Measurements from ENCODE around the gene MRPL16.

MRPL16 gene

DNA sequence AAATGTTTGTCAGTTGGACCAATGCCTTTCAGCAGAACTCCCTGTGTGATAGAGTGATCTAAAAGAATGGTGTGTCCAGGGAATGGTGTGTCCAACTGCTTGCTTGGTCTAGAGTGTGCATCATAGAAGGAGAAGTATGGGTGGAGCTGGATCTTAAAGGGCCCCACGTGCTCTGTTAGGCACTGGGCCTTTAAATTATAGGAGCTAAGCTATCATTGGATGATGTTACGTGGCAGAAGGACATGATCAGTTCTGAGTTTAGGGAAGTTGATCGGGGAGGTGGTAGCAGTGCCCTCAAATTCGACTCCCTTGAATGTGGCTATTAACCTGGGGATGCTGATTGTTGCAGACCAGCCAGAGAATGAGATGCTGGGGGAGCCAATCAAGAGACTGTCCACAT, 39.0 kb downstream of the MRPL16 start:
- no peak for DNase-seq (ENCODE audit: low spot score)

DNA sequence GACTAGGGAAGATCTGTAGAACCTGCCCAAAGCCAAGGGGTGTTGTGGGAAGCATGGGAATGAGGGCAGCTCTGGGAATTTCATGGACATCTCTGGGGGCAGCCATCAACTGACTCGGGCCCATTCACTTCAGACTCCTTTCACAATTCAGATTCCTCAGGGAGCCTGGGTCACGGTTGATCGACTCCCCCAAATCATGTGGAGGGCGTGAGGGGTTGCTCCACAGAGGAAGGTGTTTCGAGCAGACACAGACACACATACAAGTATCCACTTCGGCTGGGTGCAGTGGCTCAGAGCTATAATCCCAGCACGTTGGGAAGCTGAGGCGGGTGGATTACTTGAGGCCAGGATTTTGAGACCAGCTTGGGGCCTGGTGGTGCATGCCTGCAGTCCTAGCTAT, 39.7 kb downstream of the MRPL16 start:
- no peak for DNase-seq (ENCODE audit: low spot score)

DNA sequence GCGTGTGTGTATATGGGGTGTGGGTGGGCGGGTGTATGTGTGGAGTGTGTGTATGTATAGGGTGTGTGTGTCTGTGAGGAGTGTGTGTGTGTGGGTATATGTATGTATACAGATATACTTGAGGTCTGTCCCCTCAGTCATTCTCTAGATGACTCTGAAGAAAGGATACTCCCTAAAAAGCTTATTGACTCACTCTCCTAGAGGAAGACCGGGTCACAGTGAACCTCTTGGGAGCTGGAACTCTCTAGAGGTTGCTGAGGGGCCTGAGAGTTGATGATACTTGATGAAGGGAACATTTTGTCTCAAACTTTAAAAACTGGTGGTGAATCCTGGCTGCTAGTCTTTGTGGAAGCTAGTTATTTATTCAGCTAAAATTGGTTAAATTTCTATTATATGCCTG, 40.3 kb downstream of the MRPL16 start:
- DNase-seq (ENCODE audit: low spot score), result no peak

DNA sequence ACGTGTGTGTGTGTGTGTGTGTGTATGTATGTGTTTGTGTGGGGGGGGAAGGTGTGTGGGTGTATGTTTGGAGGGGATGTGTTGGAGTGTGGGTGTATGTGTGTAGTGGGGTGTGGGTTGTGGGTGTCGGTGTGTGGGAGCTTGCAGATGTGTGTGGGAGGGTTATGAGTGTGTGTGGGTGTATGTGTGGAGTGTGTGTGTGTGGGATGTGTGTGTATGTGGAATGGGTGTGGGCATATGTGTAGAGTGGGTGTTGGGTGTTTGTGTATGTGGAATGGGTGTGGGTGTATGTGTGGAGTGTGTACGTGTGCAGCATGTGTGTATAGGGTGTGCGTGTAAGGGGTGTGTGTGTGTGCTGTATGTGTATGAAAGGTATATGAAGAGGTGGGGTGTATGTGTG, 40.8 kb downstream of the MRPL16 start:
- DNase-seq (ENCODE audit: low spot score), result no peak

DNA sequence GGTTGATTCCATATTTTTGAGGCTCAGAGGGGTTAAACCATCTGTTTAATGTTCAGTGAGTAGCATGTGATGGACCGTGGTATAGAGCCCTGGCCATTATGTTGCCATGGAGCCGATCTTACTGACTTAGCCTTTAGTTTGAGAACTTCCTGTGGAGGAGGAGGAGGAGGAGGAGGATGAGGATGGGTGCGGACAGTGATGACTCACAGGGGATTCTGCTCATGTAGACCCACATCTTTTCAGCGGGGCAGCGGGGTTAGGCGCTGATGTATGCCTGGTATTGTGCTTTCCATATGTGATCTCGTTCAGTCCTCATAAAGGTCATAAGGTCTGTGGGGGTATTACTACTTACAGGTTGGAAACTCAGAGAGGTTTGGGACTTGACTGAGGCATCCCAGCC, 41.5 kb downstream of the MRPL16 start:
- no peak for DNase-seq (ENCODE audit: low spot score)

DNA sequence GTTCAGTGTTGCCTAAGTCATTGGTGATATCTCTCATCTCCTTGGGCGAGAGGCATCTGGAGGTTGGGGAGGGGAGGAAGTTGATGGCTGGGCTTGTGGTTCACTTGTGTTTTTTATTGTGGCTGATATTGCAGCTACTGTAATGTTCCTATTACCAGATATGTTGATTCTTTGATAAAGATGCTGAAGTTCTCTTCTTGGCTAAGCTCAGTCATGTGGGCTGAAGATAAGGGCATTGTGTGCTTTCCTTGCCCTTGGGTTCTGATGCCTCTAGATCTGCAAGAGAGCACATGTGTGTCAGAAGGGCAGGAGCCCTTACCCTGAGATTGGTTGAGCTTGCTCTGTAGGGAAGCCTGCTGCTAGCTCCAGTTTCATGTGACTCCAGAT, 43.4 kb downstream of the MRPL16 start:
- no peak for DNase-seq (ENCODE audit: low spot score)

DNA sequence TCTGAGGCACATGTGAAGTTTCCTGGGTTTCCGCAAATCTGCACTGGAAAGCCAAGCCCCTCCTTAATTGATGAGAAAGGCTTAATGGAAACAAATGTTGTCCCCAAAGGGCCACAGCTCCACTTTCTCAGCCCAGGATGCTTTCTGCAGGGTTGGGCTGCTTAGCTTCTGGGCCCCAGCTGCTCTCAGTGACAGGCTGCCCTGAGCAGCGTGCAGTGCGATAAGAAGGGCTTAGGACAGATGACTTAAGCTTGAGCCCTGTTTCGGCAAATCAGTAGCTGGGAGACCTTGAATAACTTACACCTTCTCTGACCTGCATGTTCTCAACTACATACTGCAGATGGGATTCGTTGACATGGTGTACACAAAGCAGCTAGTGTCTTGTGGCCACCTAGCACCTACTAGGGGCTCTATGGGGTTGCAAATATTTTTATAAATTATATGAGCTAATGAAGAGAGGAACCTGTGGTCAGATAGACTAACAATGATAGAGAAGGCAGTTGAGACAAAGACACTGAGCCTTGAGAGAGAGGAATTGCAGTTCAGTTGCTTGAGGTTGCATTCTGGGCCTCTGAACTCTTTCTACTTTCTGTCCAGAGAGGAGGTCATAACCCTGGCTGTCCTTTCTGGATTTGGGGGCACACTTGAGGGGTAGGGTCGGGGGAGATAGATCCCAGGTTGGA, 43.9 kb downstream of the MRPL16 start:
- DNase-seq (ENCODE audit: low spot score), result no peak

DNA sequence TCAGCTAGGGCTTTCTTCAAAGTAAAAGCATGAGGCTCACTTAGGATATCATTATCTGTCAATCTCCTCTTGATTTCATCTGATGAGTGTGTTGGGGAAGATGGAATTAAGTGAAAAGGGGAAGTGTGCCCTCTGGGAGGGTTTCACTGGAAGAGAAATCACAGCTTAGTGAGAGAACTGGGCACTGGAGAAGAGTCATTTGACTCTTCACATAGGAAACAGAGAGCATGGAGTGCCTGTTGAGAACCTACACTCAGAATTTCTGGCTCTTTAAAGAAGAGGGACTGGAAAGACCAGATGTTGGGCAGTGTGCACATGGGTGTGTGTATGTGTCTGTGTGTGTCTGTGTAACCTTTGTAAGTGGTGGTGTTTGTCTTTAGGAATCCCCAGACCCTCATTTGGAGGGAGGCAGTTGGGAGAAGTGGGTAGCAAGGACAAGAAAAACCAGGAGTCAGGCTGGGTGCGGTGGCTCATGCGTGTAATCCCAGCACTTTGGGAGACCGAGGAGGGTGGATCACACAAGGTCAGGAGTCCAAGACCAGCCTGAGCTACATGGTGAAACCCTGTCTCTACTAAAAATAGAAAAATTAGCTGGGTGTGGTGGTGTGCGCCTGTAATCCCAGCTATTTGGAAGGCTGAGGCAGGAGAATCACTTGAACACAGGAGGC, 45.4 kb downstream of the MRPL16 start:
- no peak for DNase-seq (ENCODE audit: low spot score)

DNA sequence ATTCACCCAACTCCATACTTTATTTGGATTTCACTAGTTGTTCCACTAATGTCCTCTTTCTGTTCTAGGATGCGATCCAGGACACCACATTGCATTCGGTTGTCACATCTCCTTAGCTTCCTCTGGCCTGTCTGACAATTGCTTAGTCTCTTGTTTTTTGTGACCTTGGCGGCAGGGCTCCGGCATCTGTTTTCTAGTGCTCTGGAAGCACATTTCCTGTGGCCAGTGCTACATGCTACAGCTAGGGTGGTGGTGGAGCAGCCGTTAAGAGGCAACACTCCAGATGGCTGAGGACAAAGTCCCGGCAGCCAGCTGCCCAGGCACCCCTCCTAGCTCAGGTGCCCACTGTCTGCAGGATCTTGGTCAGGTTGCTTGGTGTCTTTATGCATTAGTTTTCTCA, 48.6 kb downstream of the MRPL16 start:
- no peak for DNase-seq (ENCODE audit: low spot score)

DNA sequence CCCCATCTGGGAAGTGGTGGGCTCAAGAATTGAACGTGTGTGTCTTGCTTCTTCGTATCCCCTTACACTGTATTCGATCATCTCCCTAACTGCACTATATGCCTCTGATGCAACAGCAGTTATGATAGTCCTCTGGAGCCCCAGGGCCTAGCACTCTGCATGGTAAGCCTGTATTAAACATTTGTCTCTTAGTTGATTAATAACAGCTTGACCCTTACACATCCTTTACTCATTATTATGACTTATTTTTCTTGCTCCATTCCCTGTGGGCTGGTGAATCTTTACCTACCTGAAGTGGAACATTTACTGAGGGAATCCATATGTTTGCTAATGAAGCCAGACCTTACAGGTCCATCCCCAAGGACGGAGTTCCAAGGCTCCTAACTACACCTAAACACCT, 49.8 kb downstream of the MRPL16 start:
- no peak for DNase-seq (ENCODE audit: low spot score)

DNA sequence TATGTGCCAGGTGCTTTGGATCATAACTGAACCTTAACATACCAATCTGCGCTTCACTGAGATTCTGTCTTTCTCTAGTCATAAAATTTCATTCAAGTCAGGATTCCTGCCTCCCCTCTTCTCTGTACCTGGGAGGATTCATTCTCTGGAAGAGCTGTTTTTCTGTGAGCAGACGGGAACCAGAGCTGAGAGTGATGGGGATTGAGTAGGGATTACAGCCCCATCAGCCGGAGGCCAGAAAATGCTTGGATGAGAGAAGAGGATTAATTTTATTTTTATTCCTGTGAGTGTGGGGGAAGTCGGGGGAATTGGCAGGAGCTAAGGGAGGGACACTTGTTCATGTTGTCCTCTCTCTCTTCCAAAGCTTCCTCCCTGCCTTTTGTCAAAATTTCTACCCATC, 50.7 kb downstream of the MRPL16 start:
- no peak for DNase-seq (ENCODE audit: low spot score)

DNA sequence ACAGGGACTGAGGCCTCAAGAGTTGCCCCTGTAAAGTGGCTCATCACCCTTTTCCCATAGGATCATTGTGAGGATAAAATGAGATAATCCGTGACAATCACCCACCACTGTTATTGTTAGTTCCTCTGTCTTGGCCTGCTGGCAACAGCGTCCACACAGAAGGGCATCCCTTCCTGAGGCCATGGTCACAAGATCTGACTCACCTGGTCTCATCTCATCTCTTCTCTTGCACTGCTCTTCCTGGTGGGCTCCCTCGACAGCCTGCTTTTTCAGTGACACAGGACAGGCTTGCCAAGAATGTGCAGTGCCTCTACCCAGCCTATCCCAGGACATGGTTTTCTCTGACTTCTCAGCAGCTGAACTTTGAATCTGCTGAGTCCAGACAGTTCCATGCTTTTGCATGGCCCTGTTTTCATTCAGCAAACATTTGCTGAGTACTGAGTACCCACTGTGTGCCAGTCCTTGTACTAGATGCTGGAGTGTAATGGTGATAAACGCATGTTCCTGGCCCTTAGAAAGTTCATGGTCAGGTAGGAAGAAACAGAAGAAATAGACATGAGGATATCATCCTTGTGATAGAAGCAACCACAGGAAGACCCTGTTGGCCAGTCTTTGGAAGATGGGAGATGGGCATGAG, 52.1 kb downstream of the MRPL16 start:
- no peak for DNase-seq (ENCODE audit: low spot score)

DNA sequence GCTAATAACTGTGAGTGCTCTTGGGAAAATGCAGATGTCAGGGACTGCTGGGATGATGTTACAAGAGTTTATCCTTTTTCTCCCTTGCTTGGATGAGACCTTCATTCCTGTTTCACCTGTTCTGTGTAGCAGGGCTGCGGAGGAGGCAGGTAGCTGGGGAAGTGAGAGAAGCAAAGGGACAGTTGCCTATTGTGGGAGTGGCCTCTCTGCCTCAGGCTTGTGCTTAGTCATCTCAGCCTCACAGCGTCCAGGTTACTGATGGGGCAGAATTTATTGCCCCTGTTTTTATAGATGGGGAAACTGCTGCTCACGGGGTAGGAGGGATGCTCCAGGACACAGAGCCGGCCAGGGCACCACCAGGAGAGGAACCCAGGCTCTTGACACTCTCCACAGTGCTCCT, 53.7 kb downstream of the MRPL16 start:
- DNase-seq (ENCODE audit: low spot score), result no peak

DNA sequence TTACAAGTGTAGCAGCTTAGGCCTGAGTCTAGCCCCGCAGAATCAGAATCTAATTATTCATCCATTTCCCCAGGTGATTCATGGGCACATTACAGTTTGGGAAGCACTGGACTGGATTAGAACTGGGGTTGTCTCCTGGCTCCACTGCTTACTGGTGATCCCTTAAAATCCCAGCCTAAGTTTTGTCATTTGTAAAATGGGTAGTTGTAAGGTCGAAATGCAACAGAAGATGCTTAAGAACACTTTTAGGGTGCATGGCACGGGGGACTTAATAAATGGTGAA, 54.1 kb downstream of the MRPL16 start:
- DNase-seq (ENCODE audit: low spot score), result no peak

All from SK-N-DZ (cell line).